Measurements from ENCODE around the gene FAM120B.

FAM120B gene

DNA sequence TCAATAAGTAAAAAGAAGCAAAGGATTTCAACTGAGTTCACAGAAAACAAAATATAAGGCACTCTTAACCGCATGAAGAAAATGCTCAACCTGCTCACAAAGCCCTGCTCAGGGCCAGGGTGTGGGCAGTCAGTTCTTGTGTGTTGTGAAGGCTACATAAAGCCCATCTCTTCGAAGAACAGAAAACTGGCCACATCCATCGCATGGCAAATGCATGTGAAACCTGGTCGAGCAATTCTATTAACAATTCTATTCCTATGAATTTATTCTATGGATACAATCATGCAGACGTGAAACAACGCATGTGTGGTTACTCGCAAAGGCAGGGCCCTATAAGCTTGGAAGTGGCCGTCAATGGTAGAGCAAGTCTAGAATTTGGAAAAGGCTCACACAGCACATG is 136.0 kb downstream of the FAM120B start:
- TF ChIP-seq, protein P1, sequence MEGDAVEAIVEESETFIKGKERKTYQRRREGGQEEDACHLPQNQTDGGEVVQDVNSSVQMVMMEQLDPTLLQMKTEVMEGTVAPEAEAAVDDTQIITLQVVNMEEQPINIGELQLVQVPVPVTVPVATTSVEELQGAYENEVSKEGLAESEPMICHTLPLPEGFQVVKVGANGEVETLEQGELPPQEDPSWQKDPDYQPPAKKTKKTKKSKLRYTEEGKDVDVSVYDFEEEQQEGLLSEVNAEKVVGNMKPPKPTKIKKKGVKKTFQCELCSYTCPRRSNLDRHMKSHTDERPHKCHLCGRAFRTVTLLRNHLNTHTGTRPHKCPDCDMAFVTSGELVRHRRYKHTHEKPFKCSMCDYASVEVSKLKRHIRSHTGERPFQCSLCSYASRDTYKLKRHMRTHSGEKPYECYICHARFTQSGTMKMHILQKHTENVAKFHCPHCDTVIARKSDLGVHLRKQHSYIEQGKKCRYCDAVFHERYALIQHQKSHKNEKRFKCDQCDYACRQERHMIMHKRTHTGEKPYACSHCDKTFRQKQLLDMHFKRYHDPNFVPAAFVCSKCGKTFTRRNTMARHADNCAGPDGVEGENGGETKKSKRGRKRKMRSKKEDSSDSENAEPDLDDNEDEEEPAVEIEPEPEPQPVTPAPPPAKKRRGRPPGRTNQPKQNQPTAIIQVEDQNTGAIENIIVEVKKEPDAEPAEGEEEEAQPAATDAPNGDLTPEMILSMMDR (IDR thresholded peaks at IDR 0.05; ENCODE audit: extremely low read depth, insufficient read depth, missing control alignments) = no peak
- in situ Hi-C loops (cut with MboI; ENCODE audit: low pct_unique_long_range_greater_than_20kb, low sequenced_read_pairs, unreplicated experiment) = no loop called here
- DNase-seq (ENCODE audit: low spot score) = no peak

DNA sequence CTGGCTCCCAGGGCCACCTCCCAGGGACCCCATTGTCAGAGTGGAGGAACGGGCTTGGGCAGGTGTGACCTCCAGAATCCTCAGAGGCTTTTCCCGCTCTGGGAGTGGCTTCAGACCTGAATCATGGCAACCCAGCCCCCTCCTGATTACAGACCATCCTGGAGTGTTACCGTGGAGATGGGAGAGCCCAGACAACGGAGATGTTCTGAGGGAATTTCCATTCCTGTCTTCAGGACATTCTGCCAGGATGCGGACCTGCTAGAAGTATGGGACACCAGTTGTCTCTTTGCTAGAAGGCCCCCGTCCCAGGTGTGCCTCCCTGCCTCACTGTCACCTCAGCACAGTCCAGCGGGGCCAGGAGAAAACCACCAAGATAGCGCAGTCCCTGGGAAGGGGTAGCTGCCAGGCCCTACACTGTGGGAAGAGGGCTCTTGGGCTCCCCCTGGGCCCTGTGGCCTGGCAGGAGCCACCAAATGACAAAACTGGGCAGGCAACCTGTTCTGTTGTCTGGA is 136.6 kb downstream of the FAM120B start:
- TF ChIP-seq, protein P1 (IDR thresholded peaks at IDR 0.05; ENCODE audit: extremely low read depth, insufficient read depth, missing control alignments) = no peak
- in situ Hi-C loops (cut with MboI; ENCODE audit: low pct_unique_long_range_greater_than_20kb, low sequenced_read_pairs, unreplicated experiment) = no loop called here
- no peak for DNase-seq (ENCODE audit: low spot score)

- TF ChIP-seq, protein P1 (IDR thresholded peaks at IDR 0.05; ENCODE audit: extremely low read depth, insufficient read depth, missing control alignments) = no peak
- DNase-seq (ENCODE audit: low spot score) = no peak
- in situ Hi-C loops (cut with MboI; ENCODE audit: low pct_unique_long_range_greater_than_20kb, low sequenced_read_pairs, unreplicated experiment) = no loop called here
Observed at GRCh38 chr6:170444056-170444591, 137.6 kb downstream of the FAM120B start.

- in situ Hi-C loops (cut with MboI; ENCODE audit: low pct_unique_long_range_greater_than_20kb, low sequenced_read_pairs, unreplicated experiment) = no loop called here
- TF ChIP-seq, protein P1 (IDR thresholded peaks at IDR 0.05; ENCODE audit: extremely low read depth, insufficient read depth, missing control alignments) = no peak
- DNase-seq (ENCODE audit: low spot score) = no peak
Observed at GRCh38 chr6:170444811-170445211, 138.3 kb downstream of the FAM120B start.

DNA sequence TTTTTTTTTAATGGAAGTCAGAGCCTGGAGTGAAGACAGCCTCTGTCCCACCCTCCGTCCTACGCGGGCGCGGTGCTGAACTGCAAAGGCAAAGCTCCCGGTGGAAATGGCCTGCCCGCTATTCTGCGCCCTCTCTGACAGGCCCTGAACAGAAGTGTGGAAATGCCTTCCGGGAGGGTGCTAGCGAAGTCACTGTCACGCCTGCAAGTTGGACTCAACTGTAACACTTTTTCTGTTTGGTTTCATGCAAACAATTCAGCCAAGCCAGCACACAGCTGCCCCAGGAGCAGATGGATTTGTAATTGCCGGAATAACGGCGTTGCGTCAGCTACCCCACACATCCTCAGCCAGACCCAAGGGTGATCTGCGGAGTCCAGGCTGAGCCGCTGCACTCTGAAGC is 138.9 kb downstream of the FAM120B start:
- TF ChIP-seq, protein P1 (IDR thresholded peaks at IDR 0.05; ENCODE audit: extremely low read depth, insufficient read depth, missing control alignments) = no peak
- in situ Hi-C loops (cut with MboI; ENCODE audit: low pct_unique_long_range_greater_than_20kb, low sequenced_read_pairs, unreplicated experiment) = no loop called here
- no peak for DNase-seq (ENCODE audit: low spot score)

- DNase-seq (ENCODE audit: low spot score) = no peak
- in situ Hi-C loops (cut with MboI; ENCODE audit: low pct_unique_long_range_greater_than_20kb, low sequenced_read_pairs, unreplicated experiment) = no loop called here
- TF ChIP-seq, protein P1 (IDR thresholded peaks at IDR 0.05; ENCODE audit: extremely low read depth, insufficient read depth, missing control alignments) = no peak
Observed at GRCh38 chr6:170445971-170446370, 139.4 kb downstream of the FAM120B start.
